C4-2B (cell line): Measurements from ENCODE around the gene HDGFL2.

Source experiments
- ZFX ChIP-seq: fragments of 450-650 bp; IDR thresholded peaks from 2 replicates; pipeline ENCODE4 v1.6.1; 2017
- TF ChIP-seq, protein P1 (sequence below): fragments of 450-650 bp; conservative IDR thresholded peaks from 2 replicates; pipeline ENCODE4 v1.5.1; 2017; ENCODE audit warnings: mild to moderate bottlenecking

DNA sequence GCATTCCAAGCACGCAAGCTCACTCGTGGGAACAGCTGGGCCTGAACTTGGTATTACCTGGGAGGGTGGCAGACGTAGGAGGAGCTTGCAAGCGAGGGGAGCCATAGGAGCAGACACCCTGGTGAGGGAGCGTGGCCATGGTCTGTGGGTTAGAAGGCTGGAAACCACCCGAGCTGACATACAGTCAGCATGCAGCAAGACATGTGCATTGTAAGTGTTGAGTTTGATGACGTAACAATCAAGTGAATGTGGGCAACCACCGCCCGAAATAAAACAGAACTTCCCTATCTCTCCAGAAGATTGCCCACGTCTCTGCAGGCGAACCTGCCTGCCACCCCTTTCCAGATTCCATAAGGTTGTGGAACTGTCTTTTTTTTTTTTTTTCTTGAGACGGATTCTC is 41.3 kb upstream of the HDGFL2 start:
- TF ChIP-seq, protein P1, sequence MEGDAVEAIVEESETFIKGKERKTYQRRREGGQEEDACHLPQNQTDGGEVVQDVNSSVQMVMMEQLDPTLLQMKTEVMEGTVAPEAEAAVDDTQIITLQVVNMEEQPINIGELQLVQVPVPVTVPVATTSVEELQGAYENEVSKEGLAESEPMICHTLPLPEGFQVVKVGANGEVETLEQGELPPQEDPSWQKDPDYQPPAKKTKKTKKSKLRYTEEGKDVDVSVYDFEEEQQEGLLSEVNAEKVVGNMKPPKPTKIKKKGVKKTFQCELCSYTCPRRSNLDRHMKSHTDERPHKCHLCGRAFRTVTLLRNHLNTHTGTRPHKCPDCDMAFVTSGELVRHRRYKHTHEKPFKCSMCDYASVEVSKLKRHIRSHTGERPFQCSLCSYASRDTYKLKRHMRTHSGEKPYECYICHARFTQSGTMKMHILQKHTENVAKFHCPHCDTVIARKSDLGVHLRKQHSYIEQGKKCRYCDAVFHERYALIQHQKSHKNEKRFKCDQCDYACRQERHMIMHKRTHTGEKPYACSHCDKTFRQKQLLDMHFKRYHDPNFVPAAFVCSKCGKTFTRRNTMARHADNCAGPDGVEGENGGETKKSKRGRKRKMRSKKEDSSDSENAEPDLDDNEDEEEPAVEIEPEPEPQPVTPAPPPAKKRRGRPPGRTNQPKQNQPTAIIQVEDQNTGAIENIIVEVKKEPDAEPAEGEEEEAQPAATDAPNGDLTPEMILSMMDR: no peak
- TF ChIP-seq ZFX: no peak
